ENCODE measurements around the gene MCTP1. TPM values are rescaled to one million over a fixed set of nuclear protein-coding genes. Genes with fewer than 3 reads are reported as not detected.

MCTP1 gene
- total and polyA plus RNA-seq, 9 of the 15 experiments (the other 6 are each of a cell fraction or from before 2014, with no cell fraction given), result 0.04 to 0.93 (median 0.06) TPM; not detected in 4

GRCh38 chr5:94667937-94668336 is 617.0 kb downstream of the MCTP1 start:
- WGBS (ENCODE audit: insufficient coverage, low coverage, missing lambda C conversion rate), result 70% methylated on average over 3 of the region's 3 CpGs
- H3K27me3 ChIP-seq (ENCODE audit: control insufficient read depth in 2 of 2, insufficient read depth in 2 of 2, low read length in 2 of 2), result no peaks in the 10 kb centered on the region
- FAIRE-seq, result no peak
- ChIA-PET POLR2A (no interaction called here), CTCF (ENCODE audit: low intra/inter-chr PET ratio) (no interaction called here)
- intact Hi-C loops (cut with micrococcal nuclease) (no loop called here), in situ Hi-C loops (cut with MboI) (no loop called here)
- no peaks in the 10 kb centered on the region for H3K9me3 ChIP-seq (replicated peaks; ENCODE audit: control insufficient read depth, insufficient read depth, low read depth, low read length)
- H3K4me2 ChIP-seq (ENCODE audit: insufficient read depth, low read length), result no peak overlapping the region
- no peak overlapping the region for H3K27ac ChIP-seq (ENCODE audit: extremely low read depth, low read depth, low read length)
- H3K79me2 ChIP-seq (ENCODE audit: control insufficient read depth, insufficient read depth, low read length), result no peaks in the 10 kb centered on the region
- H3K4me3 ChIP-seq, result no peak overlapping the region
- H3K36me3 ChIP-seq (ENCODE audit: control insufficient read depth, insufficient read depth, low read length), result peaks cover 8% of the 10 kb centered on the region; the same call in 1 of the 3 replicates
- H4K20me1 ChIP-seq (replicated peaks; ENCODE audit: control insufficient read depth, insufficient read depth, low read length), result no peaks in the 10 kb centered on the region
- H3K4me1 ChIP-seq (replicated peaks in 1 of 2; ENCODE audit: control insufficient read depth in 2 of 2, insufficient read depth in 2 of 2, low read length in 2 of 2), result no peaks in the 10 kb centered on the region
- H2AFZ ChIP-seq (ENCODE audit: low read depth, low read length), result no peak overlapping the region
- H3K9me1 ChIP-seq (ENCODE audit: control insufficient read depth, insufficient read depth, low read length), result no peaks in the 10 kb centered on the region
- no peak for ATAC-seq
- BruUV-seq (replicated peaks), result no TSS peak
- TF ChIP-seq ZNF512 (tag; IDR thresholded peaks at IDR 0.05) (no peak), PHF21A (IDR thresholded peaks at IDR 0.05; ENCODE audit: borderline replicate concordance, low read depth) (no peak), SMARCB1 (IDR thresholded peaks at IDR 0.05; ENCODE audit: insufficient read length, low read depth) (no peak)
- TF ChIP-seq, protein P1, sequence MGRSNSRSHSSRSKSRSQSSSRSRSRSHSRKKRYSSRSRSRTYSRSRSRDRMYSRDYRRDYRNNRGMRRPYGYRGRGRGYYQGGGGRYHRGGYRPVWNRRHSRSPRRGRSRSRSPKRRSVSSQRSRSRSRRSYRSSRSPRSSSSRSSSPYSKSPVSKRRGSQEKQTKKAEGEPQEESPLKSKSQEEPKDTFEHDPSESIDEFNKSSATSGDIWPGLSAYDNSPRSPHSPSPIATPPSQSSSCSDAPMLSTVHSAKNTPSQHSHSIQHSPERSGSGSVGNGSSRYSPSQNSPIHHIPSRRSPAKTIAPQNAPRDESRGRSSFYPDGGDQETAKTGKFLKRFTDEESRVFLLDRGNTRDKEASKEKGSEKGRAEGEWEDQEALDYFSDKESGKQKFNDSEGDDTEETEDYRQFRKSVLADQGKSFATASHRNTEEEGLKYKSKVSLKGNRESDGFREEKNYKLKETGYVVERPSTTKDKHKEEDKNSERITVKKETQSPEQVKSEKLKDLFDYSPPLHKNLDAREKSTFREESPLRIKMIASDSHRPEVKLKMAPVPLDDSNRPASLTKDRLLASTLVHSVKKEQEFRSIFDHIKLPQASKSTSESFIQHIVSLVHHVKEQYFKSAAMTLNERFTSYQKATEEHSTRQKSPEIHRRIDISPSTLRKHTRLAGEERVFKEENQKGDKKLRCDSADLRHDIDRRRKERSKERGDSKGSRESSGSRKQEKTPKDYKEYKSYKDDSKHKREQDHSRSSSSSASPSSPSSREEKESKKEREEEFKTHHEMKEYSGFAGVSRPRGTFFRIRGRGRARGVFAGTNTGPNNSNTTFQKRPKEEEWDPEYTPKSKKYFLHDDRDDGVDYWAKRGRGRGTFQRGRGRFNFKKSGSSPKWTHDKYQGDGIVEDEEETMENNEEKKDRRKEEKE (IDR thresholded peaks at IDR 0.05; ENCODE audit: borderline replicate concordance in 1 of 2, control insufficient read depth in 1 of 2, low read depth in 2 of 2, low read length in 1 of 2), result no peak
- H3K9ac ChIP-seq (ENCODE audit: insufficient read depth in 1 of 2, low read depth in 2 of 2, low read length in 2 of 2), result no peak overlapping the region
- no peak for DNase-seq (ENCODE audit: extremely low read depth in 1 of 4, low spot score in 3 of 4)
